Endometrial microvascular endothelial cells (primary cell): ENCODE results near the gene ANO4. TPM values are rescaled to one million over a fixed set of nuclear protein-coding genes. Genes with fewer than 3 reads are reported as not detected.
"Not testable (repeated sequence)": the region's sequence is repeated elsewhere in the genome, so short reads cannot be mapped to it uniquely, and the experiment has no call there.

ENCODE experiments used
- in situ Hi-C: cut with HindIII; loops from 2 replicates; pipeline ENCODE4 v1.10.0; 2017; ENCODE audit warnings: low sequenced_read_pairs, low pct_unique_long_range_greater_than_20kb; ENCODE audit errors: inconsistent ontology term
- total RNA-seq: library from RNA; depleted of rRNA; stranded (reverse); fragments of >200 nt; gene quantifications from one replicate; pipeline ENCODE4 v1.2.3, GENCODE V29; 2015; ENCODE audit errors: inconsistent ontology term

ANO4 gene
- total RNA-seq, 1 donor from 2014 or later: 0.74 TPM

DNA sequence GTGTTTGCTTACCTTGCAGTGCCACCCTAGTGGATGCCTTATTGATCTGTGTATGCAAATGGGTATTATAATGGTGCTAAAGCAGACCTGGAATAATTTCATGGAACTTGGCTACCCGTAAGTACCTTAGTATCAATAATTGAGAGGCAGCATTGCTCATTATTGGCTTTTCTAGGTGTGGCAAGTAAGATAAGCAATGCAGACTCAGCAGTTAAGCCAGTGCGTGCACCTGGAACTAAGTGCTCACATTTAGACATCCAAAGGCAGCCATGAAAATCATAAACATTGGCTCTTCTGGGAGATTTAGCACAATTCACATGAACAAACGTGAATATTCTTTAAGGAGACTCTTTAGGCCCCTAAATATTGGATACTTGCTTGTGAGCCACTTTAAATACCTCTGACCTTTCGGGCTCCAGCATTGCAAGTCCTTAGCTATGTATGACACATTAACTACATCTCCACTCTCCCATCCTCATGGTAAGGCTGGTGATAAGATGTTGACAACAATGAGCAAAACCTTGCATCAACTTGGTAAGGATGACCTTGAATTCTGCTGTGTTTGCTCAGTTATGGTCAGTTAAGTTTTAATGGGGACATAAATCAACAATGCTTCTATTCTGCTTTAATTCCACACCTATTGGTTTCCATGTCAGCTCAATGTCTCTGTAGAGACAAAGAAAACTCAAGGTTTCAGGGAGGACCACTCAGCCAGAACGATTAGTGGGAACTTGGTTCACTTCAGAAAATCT, 303.4 kb downstream of the ANO4 start:
- in situ Hi-C loops: no loop called here

DNA sequence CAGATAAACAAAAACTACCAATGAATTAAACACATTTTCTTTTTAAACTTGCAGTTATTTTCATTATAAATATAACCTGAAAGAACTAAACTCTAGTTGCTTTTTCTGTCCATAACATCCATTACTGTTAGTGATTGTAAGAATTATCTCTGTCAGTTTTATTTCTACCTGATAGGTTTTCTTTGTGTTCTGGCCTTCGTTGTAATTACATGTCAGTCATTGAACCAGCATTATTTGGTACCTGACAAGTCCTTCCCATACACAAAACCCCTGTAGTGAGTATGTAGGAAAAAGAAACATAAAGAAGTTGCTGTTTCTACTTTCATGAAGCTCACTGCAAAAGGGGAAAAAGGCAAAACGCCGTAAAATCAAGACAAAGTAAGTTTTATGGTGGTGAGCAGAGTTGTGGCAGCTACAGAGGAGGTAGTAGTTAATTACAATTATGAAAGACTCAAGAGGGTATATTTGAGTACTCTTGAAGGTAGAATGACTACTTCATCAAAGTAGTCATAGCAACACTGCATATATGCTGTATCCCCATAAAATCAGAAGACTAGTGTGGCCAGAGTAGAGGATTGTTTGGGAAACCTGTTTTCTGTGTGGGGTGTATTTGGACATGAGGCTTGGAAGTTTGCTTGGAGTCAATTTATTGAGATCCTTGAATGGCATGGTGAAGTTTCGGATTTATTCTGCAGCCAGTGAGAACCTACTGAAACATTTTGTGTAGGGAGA, 312.6 kb downstream of the ANO4 start:
- in situ Hi-C loops: no loop called here

DNA sequence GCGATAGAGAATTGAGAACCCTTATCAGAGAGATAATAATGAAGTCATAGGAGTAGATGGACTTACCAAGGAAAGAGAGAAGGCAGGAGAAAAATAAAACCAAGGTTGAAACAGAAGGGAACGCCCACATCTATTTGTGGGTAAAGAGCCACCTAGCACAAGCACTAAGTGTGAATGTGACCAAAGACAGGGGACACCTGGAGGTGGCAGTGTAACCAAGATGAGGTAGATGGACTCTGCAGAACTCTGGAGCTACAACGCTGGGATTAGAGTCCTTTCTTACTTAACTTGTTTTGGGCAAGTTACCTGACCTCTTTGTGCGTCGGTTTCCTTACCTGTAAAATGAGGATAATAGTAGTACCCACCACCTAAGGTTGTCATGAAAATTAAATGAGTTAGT, 313.6 kb downstream of the ANO4 start:
- in situ Hi-C loops: no loop called here

DNA sequence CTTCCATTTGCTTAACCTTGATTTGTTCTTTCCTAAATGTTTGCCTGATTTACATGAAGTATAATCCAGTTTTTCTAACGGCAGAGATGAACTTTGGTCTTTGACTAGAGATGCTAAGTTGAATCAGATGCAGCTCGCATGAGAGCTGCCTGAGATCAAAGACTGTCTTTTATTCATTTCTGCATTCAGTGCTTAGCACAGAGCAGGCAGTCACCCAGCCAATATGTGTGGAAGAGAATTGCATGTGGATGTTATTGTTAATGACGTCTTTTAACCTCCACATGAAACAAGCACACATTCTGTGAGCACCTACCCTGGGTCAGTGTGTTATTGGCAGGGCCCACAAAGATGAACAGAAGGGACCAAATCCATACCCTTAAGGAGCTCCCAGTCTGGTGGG, 316.3 kb downstream of the ANO4 start:
- in situ Hi-C loops: no loop called here

DNA sequence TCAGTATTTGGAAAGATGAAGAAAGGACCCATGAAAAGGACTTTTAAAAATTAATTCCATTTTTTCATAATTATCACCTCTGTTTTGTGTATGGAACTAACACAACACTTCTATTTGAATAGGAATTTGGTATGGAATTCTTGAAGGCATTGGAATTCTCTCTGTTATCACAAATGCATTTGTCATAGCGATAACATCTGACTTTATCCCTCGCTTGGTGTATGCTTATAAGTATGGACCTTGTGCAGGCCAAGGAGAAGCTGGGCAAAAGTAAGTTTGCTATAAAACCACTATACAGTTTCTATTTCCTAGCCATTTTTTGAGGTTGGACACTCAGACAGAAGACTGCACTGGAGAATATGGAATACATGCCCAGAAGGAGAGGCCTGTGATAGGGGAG, 316.9 kb downstream of the ANO4 start:
- in situ Hi-C loops: no loop called here

DNA sequence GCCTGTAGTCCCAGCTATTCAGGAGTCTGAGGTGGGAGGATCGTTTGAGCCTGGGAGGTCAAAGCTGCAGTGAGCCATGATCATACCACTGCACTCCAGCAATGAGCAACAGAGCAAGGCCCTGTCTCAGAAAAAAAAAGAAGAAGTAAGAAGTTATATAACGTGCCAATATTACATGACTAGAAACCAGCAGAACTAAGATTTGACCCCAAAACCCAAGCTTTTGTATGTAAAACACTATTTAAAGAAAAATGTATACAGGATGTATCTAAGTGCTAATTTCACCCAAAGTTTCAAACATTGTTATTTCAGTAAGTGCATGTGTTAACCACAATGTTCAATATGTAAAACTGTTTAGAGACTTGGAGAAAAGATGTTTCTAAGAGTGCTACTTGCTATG, 320.8 kb downstream of the ANO4 start:
- in situ Hi-C loops: no loop called here

DNA sequence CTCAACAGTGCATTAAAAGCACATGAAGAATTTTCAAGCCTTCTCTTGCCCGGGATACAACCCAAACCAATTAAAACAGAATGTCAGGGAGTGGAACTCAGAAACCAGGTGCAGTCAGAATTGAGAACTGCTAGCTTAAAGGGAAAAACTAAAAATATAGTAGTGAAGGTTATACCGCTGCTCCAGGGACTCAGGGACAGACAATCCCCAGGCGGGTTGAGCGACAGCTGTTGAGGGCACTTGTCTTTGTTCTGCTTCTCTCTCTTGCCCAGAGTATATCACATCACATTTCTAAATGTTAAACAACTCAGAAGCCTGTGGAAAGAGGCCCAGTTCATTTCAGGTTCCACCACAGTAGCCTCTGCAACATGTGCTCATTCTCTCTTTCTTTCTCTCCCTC, 322.3 kb downstream of the ANO4 start:
- in situ Hi-C loops: no loop called here

DNA sequence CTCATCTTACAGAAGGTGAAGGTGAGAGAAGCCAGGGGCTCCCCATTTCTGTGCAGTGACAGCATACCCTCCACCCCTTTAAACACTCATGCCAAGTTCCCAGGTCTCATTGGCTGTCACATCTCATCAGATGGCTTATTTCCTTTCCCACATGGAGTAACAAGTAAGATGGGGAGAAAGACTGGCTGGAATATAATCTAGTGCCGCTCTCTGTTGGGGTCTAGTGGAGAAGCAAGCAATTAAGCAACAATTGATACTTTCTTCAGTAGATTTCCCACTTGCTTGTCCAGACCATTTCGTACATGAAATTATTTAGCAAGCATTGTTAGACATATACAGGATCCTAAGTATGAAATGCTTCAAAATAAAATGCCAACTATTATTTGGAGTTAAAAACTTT, 323.3 kb downstream of the ANO4 start:
- in situ Hi-C loops: no loop called here

DNA sequence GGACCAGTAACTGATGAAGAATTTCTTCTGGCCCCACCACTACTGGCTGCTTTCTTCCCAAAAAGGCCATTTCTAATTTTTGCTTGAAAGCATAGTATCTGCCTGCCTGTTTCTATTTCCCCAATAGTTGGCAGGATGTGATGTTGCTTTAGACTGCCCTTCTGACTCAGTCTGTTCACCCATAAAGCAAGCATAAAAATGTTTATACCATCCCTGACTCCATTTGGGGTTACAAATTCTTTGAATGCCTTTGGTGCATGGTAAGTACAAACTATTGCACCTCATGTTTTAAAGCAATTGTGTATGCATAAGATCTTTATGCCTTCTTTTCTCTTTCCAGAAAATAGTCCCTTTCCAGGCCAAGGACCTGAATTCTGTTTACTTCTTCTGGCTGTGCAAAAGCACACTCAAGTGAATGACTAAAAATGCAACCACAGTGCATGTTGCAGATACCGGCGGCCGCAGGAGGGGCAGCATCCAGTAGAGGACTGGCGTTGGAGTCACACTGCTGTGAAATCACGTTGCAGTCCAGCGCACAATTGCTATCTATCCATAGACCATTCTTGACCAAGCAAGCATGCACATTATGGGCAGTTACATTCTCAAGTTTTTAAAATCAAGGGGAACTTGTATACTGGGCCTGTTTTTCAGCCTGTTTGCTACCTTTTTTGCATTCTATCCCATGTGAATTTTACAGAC, 333.1 kb downstream of the ANO4 start:
- in situ Hi-C loops: no loop called here

DNA sequence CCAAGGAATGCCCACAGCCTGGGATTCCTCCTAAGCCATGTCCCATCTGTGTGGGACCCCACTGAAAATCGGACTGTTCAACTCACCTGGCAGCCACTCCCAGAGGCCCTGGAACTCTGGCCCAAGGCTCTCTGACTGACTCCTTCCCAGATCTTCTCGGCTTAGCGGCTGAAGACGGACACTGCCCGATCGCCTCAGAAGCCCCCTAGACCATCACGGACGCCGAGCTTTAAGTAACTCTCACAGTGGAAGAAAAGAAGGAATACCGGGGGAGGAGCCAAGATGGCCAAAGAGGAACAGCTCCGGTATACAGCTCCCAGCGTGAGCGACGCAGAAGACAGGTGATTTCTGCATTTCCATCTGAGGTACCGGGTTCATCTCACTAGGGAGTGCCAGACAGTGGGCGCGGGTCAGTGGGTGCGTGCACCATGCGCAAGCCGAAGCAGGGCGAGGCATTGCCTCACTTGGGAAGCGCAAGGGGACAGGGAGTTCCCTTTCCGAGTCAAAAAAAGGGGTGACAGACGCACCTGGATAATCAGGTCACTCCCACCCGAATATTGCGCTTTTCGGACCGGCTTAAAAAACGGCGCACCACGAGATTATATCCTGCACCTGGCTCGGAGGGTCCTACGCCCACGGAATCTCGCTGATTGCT, 351.3 kb downstream of the ANO4 start:
- in situ Hi-C loops: not testable (repeated sequence)

DNA sequence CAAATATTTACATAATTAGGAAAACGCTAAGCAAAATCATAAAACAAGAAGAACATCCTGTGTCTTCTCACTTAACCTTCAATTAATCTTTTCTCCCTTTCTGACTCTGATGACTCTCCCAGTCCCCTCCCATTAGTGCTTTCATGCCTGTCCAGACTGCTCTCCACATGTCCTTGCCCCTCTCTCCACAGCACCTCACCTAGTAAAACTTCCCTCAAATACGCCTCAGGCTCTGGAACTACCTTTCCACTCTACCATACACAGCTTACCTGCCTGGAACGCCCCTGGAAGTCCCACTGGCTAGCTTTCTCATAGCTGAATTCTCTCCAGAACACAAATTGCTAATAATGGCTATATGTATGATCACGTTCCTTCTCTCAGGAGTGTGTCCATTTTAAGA, 370.7 kb downstream of the ANO4 start:
- in situ Hi-C loops: no loop called here

DNA sequence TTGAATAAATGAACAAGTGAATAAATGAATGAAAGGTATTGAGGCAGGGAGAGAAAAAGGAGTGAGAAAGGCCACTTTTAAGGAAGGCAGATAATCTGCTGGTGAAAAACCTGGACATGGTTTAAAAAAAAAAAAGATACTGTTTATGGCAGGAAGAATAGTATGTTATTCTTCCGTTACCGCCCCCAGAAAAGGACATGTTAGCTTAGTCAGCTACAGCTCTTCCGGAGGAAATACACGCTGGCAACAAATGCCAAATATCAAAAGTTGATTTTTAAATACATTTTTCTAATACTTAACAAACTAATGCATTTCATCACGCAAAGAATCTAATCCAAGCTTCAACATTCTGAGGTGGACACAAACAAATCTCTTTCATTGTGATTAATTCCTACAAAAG, 372.3 kb downstream of the ANO4 start:
- in situ Hi-C loops: no loop called here

DNA sequence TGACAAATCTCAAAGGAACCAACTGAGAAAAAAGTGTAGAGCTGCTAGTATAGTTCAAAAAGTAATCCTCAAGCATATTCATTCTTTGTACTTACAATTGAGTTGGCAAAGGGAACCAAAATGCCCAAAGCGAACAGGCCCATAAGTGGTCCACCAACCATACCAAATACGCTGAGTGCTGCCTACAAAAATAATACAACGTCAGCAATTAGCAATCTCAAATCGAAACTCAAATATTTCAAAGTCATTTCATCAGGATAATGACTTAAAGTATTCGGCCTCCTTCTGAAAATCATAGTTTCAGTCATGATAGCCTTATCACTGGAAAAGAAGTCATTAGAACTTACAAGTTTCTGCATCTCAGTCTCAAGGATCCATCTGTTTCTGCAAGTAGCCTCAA, 373.4 kb downstream of the ANO4 start:
- in situ Hi-C loops: no loop called here

DNA sequence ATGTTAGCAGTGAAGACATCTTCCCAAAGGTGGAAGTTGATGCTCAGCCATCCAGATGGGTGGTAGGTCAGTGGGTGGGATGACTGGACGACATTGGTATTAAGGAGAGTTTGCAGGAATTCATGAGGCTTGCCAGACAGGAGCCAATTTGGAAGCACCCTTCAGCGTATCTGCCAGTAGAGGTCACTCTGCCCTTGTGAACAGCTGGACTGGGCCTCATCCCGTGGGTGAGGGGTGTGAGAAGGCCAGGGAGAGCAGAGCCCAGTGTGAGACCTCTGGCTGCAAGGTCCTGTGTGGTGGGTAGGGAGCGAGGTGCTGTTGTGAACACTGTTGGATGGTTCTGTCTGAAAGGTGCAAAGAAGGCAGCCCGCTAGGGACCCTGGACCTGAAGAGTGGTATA, 377.7 kb downstream of the ANO4 start:
- in situ Hi-C loops: no loop called here

DNA sequence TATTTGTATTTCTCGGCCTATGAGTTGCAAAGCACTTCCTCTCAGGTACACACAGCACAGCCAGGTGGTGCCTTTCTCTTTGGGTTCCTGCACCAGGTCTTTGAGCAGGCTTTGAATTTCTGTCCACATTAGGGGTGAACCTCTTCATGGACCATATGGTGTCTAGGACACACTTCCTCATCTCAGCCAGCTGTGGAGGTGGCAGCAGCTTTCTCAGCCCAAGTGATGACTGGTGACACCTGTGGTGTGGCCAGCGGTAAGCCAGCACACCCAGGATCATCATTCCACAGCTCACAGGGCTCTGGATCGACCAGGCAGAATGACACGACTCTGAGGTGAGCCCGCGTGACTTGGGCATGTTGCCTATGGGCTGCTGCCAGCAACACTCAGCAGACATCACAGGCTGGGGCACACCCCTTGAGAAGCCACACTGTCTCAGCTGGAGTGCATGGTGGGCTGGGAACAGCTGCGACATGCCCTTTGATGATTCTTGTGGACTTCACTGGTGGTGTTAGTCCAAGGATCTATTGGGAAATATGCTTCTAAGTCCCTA, 378.7 kb downstream of the ANO4 start:
- in situ Hi-C loops: no loop called here

DNA sequence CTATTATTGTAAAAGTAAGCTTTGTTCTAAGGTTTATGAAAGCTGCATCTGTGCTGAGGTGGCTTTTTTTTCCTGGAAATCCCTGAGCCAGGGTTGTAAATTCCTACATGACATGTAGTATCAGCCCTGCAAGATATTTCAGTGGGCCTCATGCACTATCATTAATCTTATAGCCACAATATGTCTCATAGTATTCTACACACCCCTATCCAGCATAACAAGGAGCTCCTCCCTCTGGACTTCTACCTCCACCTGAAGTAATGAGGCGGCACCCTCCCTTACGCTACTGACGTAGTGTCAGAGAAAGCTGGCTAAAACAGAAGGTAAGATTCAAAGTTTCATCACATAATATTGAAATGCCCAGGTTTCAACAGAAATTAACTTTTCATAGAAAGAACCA, 380.0 kb downstream of the ANO4 start:
- in situ Hi-C loops: no loop called here
